Stimulated activated CD8-positive, alpha-beta memory T cell treated with anti-CD3 and anti-CD28 coated beads, Interleukin-15, amount 100 ng/mL, for 1 hour (primary cell): Measurements from ENCODE around the gene ST6GAL1.

ENCODE experiments used
- DNase-seq: peaks from one replicate; pipeline ENCODE4 v3.0.0-alpha.2; 2020; ENCODE audit warnings: low read depth

ST6GAL1 gene

DNA sequence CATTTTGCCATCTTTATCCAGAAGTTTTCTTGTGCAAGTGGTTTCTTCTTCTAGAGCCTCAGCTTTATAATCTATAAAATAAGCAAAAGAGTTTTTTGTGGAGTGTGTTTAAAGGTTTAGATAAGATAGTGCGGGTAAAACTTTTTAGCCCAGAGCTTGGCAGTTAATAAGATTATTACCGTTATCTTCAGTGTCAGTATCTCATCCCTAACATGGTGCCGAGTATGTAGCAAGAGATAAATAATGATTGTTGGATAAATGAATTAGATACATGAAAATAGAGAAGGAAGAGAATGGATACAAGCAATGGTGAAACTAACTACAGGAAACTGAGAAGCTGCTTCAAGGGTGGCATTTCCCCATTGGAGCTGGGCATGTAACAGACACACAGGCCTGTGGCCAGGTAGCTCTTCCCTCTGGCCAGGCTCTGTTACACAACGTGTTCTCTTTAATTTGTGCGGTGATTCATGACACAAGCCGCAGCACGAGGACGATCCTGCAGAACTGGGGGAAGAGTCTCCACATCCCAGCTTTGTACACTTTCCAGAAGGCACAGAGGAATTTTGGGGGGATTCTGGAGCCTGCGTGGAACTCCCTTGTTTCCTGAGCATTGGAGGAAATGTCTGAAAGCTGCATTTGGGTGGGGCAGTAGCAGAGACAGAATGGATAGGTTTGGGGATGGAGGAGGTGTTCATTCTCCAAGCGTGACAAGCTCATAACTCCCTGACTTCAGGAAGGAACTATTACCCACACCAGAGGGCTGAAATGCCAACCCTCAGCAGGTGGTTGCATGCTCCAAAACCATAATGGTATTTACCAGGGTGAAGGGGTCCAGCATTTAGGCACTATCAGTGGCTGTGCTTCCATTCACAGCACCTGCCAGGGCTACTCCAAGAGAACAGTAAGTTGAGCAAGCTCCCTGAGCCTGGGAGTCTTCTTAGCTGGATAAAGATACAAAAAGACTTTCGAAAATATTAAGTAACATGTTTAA is 14.2 kb upstream of the ST6GAL1 start:
- no peak for DNase-seq

DNA sequence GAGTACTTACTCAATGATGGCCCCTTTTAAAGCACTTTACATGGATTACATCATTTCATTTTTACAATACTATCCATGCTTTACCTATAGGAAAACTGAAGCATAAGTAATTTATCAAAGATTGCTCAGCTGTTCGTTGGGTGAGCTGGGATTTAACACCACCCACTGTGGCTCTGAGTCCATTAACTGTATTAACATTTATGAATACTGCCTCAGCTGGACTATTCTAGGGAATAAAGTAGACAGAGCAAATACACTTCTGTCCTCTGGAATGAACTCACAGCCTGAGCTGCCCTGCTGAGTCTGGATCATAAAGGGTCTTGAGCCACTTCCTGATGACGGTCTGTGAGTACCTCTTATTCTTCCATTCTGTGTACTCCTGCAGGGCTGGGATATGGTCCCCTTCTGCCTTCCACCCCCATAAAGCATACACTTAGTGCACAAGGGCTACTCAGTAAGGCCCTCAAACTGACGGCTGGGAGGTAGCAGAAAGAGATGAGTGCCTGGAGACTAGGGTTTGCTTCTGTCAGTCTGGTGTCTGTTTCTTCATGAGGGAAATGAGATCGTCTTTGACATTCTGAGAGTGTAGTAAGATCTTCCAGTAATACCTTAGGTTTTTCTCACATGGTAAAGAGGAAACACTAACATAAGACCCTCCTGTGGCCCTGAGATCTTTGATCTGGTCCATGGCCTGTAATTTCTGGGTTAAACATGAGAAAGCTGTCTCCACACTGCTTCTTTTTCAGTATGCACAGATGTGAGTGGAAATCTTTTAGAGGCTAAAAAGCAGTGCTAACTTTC is 12.6 kb upstream of the ST6GAL1 start:
- no peak for DNase-seq

DNA sequence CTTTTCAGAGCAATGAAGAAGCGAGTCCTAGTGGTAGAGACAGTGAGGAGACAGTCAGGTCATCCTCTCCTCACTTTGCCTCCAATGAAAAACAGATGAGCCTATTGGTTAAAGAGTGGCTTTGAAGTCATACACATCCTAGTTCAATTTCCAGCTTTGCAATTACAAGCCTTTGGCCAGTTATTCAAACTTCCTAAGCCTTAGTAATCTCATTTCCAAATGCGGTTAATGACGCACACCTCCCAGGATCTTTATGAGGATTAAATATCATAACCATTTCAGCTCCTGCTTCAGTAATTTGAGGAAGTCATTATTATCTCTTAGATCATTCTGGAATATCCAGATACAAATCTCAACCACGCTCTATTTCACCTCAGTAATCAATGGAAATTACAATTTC is 10.0 kb upstream of the ST6GAL1 start:
- DNase-seq = no peak

DNA sequence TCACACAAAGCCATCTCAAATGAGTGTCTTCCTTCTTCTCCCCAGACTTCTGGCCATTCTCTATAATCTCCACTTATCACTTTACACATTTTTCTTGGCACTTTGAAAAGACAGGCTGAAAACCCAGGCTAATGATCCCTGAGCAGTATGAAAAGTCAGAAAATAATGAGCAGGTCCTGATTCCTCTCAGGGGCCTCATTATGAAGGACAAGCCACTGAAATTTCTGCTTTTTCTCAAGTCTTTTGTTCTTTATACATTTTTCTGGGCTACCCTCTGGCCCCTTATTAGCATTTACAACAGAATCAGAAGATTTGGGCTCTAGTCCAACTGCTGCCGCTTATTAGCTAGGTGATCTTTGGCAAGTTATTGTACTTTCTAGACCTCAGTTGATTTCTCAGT is 9.5 kb upstream of the ST6GAL1 start:
- DNase-seq = no peak

DNA sequence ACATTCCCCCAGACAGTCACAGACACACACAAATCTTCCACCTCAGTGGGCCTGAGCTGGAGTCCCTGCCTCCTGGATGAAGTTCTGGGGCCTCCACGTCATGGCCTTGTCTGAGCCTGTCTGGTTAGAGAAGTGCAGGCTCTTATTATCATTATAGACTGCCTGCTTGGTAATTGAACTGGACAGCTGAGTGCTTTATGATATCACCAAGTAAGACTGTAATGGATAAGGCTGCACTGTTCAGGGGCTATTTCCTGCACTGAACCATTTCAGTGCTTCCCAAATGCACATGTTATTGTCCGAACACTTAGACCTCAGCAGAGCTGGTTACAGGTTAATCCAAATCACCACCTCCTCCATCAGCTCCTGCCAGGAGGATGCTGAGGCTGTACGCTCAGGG is 8.7 kb upstream of the ST6GAL1 start:
- no peak for DNase-seq

DNA sequence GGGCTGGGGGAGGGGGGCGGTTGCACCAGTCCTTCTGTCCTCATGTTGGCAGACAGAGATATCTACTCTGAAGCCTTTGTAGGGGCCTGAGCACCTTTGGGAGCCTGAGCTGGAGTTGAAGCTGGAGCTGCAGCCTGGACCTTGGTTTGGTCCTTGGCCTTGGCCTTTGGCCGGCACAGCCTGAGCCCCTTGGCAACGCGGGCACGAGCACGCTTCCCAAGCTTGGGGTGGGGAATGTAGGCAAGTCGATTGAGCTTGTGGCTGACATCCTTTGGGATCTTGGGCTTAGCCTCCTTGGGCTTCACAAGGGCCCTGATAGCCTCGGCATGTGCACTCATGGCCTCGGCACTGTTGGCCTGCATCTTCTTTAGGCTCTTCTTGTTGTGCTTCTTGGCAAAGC is 8.1 kb upstream of the ST6GAL1 start:
- no peak for DNase-seq

DNA sequence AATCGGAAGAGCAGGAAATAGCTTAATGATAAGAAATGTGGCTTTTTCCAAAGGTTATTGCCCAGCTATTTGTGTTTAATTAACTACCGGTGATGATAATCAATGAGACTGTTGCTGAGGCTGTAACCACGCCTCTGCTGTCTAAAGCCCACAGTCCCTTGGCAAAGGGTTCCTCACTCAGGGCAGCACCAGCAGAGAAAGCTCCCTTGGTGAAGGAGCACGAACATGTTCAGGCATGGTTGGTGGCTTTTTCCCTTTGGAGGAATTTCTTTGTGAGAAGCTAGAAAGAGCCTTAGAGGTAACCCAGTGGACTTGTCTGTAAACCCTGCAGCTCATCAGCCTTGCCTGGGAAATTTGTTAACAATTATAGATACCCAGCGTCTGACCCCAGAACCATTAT is 7.5 kb upstream of the ST6GAL1 start:
- DNase-seq = no peak

DNA sequence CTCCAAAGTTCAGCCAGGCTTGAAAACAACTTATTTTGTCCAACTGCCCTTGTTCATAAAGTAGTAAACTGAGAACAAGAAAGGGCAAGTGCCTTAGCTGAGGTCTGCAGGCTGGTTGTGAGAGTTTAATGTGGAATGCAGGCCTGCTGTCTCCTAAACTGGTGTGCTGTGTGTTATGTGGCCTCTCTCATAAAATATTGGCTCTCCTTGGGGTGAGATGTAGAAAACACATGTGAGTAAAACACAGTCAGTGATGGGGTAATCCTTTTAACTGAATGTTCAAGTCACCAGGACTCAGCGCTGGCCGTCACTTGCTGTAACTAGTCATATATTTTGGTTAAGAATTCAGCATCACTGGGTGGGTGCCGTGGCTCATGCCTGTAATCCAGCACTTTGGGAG is 7.1 kb upstream of the ST6GAL1 start:
- DNase-seq = no peak

DNA sequence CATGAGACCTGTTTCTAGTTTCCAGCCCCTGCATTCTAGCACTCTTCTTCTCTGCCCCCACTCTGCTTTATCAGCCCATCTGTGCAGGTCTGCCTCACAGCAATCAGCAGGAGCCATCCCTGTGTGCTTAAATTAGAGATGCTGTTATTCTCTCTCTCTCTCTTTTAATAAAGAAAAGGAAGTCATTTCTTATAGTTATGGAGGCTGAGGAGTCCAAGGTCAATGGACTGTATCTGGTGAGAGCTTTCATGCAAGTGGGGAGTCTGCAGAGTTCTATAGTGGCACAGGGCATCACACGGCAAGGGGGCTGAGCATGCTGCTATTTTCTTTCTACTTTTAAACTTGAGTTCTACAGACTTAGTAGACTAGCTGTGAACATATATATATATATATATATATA is 4.5 kb upstream of the ST6GAL1 start:
- DNase-seq = no peak

DNA sequence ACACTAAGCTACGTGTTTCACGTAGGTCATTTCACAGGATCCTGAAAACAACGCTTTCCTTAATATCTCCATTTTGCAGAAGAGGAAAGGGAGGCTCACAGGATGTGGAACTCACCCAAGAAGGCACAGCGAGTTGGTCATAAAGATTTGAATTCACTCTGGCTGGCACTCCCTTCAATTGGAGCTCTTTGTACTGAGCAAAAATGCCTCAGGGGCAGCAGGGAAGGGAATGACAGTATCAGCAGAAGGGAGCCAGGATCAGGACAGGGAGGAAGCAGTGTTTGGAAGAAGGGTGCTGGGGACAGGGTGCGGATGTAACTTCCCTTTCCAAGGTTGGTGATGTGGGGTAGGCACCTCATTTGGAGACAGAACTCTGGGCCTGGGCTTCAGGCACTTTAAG is 1.1 kb upstream of the ST6GAL1 start:
- no peak for DNase-seq

DNA sequence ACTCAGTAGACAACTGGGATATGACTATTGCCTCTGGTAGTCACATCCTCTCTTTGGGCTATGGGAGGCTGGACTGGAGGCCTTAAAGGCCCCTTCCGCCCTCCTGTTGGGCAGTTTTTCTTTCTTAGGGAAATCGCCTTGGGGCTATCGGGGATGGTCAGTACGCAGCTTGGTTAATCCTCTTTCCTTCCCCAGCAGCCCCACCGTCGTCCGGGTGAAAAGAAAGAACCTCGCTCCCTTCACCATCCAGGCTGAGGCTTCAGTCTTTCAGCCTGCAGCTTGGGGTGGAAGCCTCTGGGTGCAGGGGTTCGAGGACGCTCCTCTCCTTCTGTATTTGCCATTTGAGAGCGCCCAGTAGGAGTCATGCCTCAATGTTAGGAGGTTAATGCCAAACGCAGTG is 641 bp upstream of the ST6GAL1 start:
- no peak for DNase-seq

DNA sequence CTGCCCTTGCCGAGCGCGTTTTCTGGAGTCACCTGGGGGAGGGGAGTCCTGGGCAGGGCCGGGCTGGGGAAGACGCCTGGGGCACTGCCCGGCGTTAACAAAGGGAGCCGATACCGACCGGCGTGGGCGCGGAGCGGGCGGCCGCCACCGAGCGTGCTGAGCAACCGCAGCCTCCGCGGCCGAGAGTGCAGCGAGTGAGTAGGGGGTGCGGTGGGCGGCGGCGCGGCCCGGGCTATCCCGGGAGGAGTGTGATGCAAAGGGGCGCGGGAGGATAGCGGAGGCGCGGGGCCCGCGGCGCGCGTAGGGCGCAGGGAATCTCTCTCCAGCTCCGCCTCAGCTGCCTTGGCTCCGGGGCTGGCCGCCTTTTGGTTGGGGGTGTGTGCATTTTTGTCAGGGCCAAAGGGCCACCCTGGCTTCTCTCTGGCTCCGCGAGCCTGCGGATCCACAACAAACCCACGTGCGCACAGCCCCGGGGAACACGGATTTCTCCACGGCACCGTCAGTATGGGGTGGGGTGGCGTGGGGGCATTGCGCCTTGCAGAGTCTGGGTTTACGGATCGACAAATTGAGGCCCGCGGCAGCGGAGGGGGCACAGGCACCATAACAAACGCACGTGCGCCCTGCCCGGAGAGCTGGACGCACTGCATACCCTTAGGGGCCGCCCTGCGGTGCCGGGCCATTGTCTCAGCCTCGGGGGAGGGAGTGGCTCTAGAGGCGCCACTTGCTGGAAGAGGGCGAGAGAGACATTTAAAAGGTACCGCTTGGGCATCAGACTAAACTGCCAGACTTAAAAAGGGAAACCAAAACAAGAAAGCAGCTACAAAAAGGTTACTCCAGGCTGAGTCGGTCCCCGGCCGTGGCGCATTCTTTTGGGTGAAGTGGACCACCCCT is 560 bp downstream of the ST6GAL1 start:
- DNase-seq = peak; percentile 48

DNA sequence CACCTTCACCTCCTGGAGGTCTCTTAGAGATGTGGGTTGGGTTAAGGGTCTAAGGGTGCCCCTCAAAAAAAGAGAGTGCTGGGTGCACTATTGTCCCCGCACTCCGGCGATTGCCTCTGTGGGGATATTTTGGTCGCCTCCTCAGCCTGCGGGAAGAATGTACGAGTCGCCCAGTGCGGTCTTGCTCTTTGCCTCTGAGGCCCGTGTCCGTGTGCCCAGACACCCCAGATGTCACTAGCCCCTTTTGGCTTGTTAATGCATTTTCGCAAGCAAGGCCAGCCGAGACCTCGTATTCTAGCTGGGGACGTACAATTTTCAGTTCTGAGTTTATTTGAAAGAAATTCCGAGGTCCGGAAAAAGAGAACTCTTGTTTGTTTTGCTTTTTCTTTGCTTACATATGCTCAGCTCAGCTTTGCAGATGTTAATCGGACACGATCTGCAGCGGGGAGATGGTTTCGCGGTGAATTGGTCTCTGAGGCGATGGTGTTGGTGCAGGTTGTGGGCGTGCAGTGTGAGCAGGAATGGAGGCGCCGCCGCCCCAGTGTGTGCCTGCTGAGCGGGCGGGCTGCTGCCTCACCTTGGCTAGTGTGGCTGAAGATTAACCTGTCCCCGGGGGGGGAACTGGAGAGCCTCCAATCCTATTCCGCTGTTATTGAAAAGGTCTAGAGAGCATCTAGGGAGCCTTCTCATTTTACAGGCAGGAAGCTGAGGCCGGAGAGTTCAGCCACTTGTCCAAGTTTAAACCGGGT is 1.4 kb downstream of the ST6GAL1 start:
- no peak for DNase-seq

DNA sequence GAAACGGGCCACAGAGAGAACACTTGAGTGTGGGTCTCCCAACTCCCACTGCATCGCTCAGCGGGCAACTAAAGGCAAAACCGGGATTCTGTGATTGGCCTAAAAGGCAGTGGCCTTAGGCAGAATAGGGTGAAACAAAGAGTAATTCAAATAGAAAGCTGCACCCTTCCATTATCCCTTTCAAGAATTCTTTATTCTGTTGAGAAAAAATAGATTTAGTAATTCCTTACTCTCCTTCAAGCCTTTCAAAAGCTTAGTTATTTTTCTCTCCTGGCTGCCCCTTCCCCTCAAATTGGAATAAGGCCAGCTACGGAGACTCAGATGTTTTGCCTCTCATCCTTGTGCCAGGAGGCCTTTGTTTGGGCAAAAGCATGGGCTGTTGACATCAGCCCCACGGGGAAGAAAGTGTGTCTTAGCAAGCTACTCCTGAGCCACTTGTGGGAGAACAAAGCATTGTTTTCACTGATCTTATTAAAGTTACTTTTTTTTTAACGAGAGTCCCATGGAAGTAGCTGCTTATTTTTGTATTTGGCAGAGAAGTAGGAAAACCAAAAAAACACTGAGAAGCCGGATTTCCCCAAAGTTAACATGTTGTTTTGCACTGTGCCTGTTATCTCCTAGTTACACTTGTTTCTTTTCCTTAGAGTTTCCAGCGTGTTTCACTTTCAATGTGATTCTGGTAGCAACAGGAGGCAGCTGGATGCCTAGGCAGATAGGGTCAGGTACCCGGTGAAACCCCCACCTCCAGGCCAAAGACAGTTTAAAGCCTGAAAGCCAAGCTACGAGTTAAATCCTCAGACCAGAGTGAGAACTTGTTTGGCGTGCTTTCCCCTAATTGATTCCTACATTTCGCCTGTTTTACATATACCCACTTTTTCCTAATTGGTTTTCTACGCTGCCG is 2.2 kb downstream of the ST6GAL1 start:
- DNase-seq = no peak

DNA sequence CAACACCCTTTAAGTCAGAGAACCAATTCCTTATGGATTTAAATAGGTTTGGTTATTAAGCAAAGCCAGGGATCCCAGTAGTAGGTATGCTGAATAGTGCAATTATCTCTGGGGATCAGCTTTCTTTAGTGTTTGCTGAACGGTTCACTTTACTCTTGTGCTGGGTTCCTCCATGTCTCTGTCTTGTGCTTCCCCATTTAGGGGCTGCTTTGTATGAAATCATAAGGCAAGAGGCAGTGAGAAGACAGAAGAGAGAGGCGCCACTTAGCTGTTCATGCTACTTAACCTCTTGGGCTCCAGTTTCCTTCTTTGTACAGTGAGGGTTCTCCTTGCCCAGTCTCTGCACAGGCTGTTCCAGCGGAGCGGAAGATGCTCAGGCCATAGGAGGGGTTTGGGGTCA is 3.5 kb downstream of the ST6GAL1 start:
- no peak for DNase-seq

DNA sequence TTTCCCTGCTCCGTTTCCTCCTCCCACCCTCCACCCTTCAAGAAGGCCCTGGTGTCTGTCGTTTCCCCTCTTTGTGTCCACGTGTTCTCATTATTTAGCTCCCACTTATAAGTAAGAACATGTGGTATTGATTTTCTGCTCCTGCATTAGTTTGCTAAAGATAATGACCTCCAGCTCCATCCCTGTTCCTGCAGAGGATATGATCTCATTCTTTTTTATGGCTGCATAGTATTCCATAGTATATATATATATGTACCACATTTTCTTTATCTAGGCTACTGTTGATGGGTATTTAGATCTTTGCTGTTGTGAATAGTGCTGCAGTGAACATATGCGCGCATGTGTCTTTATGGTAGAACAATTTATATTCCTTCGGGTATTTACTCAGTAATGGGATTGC is 4.8 kb downstream of the ST6GAL1 start:
- DNase-seq = no peak

DNA sequence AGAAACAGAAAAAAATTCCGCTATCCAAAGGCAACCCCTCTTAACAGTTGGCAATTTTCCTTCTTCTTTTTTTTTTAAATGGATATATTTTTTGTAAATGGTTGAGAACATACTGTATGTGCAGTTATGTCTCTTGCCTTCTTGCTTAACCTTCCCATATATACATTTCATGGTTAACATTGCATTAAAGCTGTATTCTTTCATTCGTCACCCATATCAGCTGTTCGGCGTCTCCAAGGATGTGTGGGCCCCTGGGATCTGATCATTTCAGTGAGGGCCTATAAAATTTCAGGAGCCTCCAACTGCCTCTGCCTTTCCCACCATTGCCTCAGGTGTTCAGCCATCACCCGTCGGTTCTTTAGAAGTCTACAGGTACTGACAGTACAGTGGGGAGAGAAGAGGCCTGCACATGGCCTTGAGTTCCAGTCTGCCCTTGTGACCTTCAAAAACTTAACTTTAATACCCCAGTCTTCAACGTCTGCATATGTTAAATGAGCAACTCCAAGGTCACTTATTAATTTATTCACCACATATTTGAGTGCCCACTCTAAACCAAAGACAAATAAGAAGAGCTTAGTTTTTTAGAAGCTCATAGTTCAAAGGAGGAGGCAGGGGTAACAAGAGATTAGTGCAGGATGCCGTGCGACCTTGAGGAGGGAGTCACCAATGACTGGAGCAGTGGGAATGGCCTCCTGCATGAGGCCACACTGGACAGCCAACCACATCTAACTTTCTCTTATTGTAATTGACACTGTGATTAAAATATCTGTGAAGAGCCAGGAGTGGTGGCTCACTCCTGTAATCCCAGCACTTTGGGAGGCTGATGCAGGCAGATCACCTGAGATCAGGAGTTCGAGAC is 6.9 kb downstream of the ST6GAL1 start:
- no peak for DNase-seq

DNA sequence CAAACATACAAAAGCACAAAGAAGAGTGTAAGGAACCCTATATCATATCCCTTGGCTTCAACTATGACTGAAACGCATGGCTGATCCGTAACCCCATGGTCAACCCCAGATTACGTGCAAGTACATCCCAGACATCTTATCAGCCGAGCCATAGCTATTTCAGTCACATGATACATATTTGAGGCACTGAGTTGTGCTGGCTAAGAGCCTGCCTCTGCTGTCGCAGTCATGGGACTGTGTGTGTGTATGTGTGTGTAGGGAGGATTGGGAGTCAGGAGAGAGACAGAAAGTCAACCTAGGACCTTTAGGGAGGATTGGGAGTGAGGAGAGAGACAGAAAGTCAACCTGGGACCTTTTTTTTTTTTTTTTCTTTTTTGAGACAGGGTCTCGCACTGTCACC is 8.4 kb downstream of the ST6GAL1 start:
- no peak for DNase-seq

DNA sequence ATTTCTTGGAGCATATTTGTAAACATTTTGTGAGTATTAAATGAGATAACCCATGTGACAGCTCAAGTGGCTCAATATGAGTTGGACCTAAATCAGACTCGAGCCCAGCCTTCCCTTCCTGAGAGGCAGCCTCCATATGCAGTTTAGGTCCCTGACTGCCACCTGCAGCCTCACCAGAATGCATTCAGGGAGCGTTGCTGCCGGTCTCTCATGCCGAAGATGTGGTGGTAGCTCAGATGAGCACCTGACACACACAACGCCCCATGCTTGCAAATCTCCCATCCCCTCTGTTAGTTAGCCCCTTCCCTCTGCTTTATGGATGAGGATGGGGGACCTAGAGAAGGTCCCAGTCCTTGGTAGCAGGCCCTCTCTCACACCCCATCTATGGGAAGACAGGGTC is 9.2 kb downstream of the ST6GAL1 start:
- DNase-seq = no peak
